Measurements from ENCODE around the gene PLD3. TPM values are rescaled to one million over a fixed set of nuclear protein-coding genes. Genes with fewer than 3 reads are reported as not detected.

PLD3 gene
- total and polyA plus RNA-seq, 10 donors = 61.3 to 589 (median 250) TPM

- DNase-seq = no peak
- peaks cover 0 to 62% (median 23%) of the 10 kb centered on the region in 6 donors for H3K36me3 ChIP-seq
- TF ChIP-seq POLR2AphosphoS5 (IDR thresholded peaks at IDR 0.05) (peak in 1 of 3 donors; percentile 13), POLR2A (IDR thresholded peaks at IDR 0.05) (no peak), CTCF (IDR thresholded peaks at IDR 0.05 in 8 of 11, conservative IDR thresholded peaks at IDR 0.05 in 3 of 11) (no peak)
- H3K4me1 ChIP-seq = no peaks in the 10 kb centered on the region
- H3K27ac ChIP-seq = no peak overlapping the region
- no peak overlapping the region for H3K4me3 ChIP-seq
- H3K27me3 ChIP-seq (replicated peaks in 1 of 7) = no peaks in the 10 kb centered on the region
- H3K9me3 ChIP-seq = no peaks in the 10 kb centered on the region
- WGBS, 5 donors = 83 to 92% (median 88%) methylated on average over 11 of the region's 11 CpGs
- intact Hi-C loops (cut with DNase I; ENCODE audit: low total_unique reads) = no loop called here
Measured at GRCh38 chr19:40379446-40380198, 31.1 kb downstream of the PLD3 start.

GRCh38 chr19:40380199-40381037, 31.9 kb downstream of the PLD3 start:
- no peaks in the 10 kb centered on the region for H3K27me3 ChIP-seq (replicated peaks in 1 of 7)
- no peak for DNase-seq

GRCh38 chr19:40381321-40381720, 32.8 kb downstream of the PLD3 start:
- DNase-seq = no peak
- H3K4me1 ChIP-seq = no peaks in the 10 kb centered on the region
- no peaks in the 10 kb centered on the region for H3K9me3 ChIP-seq
- H3K36me3 ChIP-seq = peaks cover 0 to 46% (median 18%) of the 10 kb centered on the region in 6 donors
- H3K27ac ChIP-seq = no peak overlapping the region
- no peak overlapping the region for H3K4me3 ChIP-seq
- intact Hi-C loops (cut with DNase I; ENCODE audit: low total_unique reads) = no loop called here
- TF ChIP-seq POLR2A (IDR thresholded peaks at IDR 0.05) (no peak), POLR2AphosphoS5 (IDR thresholded peaks at IDR 0.05) (no peak), CTCF (IDR thresholded peaks at IDR 0.05 in 8 of 11, conservative IDR thresholded peaks at IDR 0.05 in 3 of 11) (no peak)
- no peaks in the 10 kb centered on the region for H3K27me3 ChIP-seq (replicated peaks in 1 of 7)
- WGBS, 5 donors = 76 to 93% (median 79%) methylated on average over 3 of the region's 3 CpGs

More at GRCh38 chr19:40380199-40381037, 31.9 kb downstream of the PLD3 start:
- WGBS, 5 donors = 89 to 93% (median 91%) methylated on average over 13 to 37 of the region's 37 CpGs
- no peak for TF ChIP-seq POLR2A (IDR thresholded peaks at IDR 0.05)
- TF ChIP-seq POLR2AphosphoS5 (IDR thresholded peaks at IDR 0.05) = peak in 1 of 3 donors; percentile 52
- no peak for TF ChIP-seq CTCF (IDR thresholded peaks at IDR 0.05 in 8 of 11, conservative IDR thresholded peaks at IDR 0.05 in 3 of 11)
- intact Hi-C loops (cut with DNase I; ENCODE audit: low total_unique reads) = no loop called here
- Histone ChIP-seq H3K27ac (no peak overlapping the region), H3K4me3 (no peak overlapping the region), H3K4me1 (no peaks in the 10 kb centered on the region), H3K36me3 (peaks cover 0 to 55% (median 18%) of the 10 kb centered on the region in 6 donors), H3K9me3 (no peaks in the 10 kb centered on the region)

All from spleen (tissue), 11 donors.